NOMO-1 treated with dmso at 0.1 percent for 144 hours (cell line): ENCODE measurements around the gene MECP2.
"Not testable (repeated sequence)": the region's sequence is repeated elsewhere in the genome, so short reads cannot be mapped to it uniquely, and the experiment has no call there.

Experiments
- DNase-seq: peaks from one replicate; lab custom pipeline; 2025; ENCODE audit not compliant: unreplicated experiment; lab: John Stamatoyannopoulos, UW

The MECP2 gene

GRCh38 chrX:154097589-154098541 is at the start of gene MECP2:
MECP2 (minus strand) TSS chrX:154097717.
- peak; percentile 80 for DNase-seq

- not testable (repeated sequence) for DNase-seq
Observed at GRCh38 chrX:154144010-154144409, 46.5 kb upstream of the MECP2 start, which contains the start of gene OPN1LW. OPN1LW (plus strand) TSS chrX:154144243; CDS start chrX:154144284, 41 bp downstream.

- no peak for DNase-seq
Observed at GRCh38 chrX:154142950-154143745, 45.6 kb upstream of the MECP2 start.

- no peak for DNase-seq
Observed at GRCh38 chrX:154142386-154142785, 44.9 kb upstream of the MECP2 start.

GRCh38 chrX:154140742-154141141 is 43.2 kb upstream of the MECP2 start:
- DNase-seq = no peak

- no peak for DNase-seq
Observed at GRCh38 chrX:154140206-154140605, 42.7 kb upstream of the MECP2 start.

- no peak for DNase-seq
Observed at GRCh38 chrX:154138857-154139256, 41.3 kb upstream of the MECP2 start.

GRCh38 chrX:154136627-154137161 is 39.2 kb upstream of the MECP2 start:
- no peak for DNase-seq

GRCh38 chrX:154135458-154136229 is 38.1 kb upstream of the MECP2 start:
- no peak for DNase-seq

GRCh38 chrX:154132366-154132765 is 34.8 kb upstream of the MECP2 start:
- no peak for DNase-seq

GRCh38 chrX:154131955-154132354 is 34.4 kb upstream of the MECP2 start:
- no peak for DNase-seq

GRCh38 chrX:154126101-154126500 is 28.6 kb upstream of the MECP2 start:
- no peak for DNase-seq

GRCh38 chrX:154125391-154126040 is 28.0 kb upstream of the MECP2 start:
- no peak for DNase-seq

GRCh38 chrX:154123241-154124219 is 26.0 kb upstream of the MECP2 start:
- peak; percentile 2 for DNase-seq

- DNase-seq = no peak
Observed at GRCh38 chrX:154121961-154122360, 24.4 kb upstream of the MECP2 start.

- no peak for DNase-seq
Observed at GRCh38 chrX:154121207-154121606, 23.7 kb upstream of the MECP2 start.

GRCh38 chrX:154120567-154120966 is 23.1 kb upstream of the MECP2 start:
- DNase-seq = no peak

GRCh38 chrX:154117566-154117965 is 20.0 kb upstream of the MECP2 start:
- no peak for DNase-seq
